KBM-7 (cell line): ENCODE data around the gene CEP192.

Experiments used
- DNase-seq: peaks from one replicate; pipeline ENCODE4 v3.0.0-alpha.2; 2015
- in situ Hi-C: fragments of 300-500 bp; cut with MboI; formaldehyde crosslinking; loops from 2 replicates; pipeline ENCODE4 v1.14.3; 2020; ENCODE audit warnings: low sequenced_read_pairs, low pct_unique_long_range_greater_than_20kb, mixed read lengths

CEP192 gene

DNA sequence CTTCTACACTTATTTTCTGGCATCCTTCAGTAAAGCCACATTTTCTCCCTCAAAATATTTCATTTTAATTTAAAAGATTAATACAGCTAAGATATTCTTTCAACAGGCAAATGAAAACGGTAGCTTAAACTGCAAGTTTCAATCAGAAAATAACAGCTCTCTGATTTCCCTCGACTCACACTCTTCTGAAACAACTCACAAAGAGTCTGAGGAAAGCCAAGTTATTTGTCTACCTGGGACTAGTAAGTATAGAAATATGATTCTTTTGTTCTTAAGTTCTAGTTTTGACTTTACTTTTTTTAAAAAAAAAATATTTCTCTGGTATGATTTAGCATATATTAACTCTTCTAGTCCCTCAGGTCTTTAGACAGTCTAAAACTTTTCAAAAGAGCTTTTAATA, 27.2 kb downstream of the CEP192 start:
- DNase-seq, result no peak
- in situ Hi-C loops, result no loop called here

DNA sequence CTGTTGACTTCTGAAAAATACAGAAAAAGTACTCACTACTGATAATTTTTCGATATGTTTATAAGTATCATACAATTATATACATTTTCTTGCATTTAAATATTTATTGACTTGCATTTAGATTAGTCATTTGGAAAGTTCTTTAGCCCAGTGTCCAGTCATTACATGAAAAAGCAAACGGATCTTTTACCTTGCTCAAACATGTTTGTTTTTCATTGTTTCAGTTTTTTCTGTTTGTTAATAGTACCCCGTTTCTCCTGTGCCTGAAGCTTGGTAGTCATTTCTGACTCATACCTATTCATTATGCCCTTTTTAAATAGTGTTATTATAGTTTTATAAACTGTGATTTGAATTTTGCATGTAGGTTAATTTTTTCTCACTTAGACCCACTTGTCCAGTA, 28.1 kb downstream of the CEP192 start:
- in situ Hi-C loops, result no loop called here

DNA sequence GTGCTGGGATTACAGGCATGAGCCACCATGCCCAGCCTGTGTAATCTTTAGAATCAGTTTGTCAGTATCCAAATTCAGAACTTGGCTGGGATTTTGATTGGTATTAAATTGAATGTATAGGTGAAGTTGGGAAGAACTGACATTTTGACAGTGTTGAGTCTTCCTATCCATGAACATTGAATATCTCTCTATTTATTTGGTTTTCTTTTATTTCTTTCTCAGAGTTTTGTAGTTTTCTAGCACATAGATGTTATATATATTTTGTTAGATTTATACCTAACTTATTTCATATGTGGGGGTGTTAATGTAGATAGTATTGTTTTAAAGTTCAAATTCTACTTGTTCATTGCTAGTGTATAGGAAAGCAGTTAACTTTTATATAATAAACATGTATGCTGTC, 31.5 kb downstream of the CEP192 start:
- no peak for DNase-seq
- in situ Hi-C loops, result no loop called here

More for the DNA sequence above, 28.1 kb downstream of the CEP192 start:
- DNase-seq, result no peak

DNA sequence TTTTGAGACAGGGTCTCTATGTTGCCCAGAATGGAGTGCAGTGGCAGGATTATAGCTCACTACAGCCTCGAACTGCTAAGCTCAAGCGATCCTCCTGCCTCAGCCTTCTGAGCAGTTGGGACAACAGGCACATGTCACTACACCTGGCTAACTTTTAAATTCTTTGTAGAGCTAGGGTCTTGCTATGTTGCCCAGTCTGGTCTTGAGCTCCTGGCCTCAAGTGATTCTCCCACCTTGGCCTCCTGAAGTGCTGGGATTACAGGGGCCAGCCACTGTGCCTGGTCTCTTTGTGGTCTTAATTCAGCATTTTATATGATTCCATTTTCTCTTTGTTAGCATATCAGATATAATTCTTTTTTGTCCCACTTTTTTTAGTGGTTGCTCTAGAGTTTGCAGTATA, 34.1 kb downstream of the CEP192 start:
- no peak for DNase-seq
- in situ Hi-C loops, result no loop called here

DNA sequence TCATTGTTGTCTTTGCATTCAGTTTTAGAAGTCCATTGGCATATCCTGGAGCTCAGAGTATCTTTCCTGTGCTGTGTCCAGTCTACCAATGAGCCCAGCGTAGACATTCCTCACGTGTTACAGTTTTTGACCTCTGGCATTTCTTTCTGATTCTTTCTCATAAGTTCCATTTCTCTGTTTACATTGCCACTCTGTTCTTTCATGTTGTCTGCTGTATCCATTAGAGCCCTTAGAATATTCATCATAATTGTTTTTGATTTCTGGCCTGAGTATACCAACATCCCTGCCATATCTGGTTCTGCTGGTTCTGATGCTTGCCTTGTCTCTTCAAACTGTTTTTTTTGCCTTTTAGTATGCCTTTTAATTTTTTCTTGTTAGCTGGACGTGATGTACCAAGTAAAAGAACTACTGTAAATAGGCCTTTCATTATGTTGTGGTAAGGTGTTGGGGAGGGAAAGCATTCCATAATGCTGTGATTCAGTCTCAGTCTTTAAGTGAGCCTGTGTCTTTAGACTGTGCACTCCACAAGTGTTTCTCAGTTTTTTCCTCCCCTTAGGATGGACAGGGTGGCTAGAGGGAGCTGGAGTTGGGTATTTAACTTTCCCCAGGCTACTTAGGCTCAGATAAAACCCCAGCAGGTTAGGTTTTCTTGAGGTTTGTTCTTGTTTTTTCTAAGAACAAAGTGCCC, 35.6 kb downstream of the CEP192 start:
- in situ Hi-C loops, result no loop called here
- no peak for DNase-seq

DNA sequence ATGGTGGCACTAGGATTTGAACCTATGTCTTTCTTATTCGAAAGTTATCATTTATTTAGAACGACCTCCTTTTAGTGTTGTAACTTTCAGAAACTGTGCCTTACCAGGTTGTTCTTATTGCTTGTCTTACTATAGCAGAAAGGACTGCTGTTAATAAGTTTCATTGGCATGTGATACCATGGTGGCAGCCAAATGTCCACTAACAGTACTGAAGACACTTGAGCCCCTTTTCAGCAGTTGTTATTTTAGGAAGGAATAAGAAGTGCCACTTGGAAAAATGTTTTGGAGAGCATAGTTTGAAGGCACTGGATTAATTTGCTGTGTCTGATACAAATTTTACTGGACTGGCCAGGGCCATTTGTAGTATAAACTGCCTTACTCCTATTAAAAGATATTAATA, 37.7 kb downstream of the CEP192 start:
- in situ Hi-C loops, result no loop called here
- DNase-seq, result no peak

DNA sequence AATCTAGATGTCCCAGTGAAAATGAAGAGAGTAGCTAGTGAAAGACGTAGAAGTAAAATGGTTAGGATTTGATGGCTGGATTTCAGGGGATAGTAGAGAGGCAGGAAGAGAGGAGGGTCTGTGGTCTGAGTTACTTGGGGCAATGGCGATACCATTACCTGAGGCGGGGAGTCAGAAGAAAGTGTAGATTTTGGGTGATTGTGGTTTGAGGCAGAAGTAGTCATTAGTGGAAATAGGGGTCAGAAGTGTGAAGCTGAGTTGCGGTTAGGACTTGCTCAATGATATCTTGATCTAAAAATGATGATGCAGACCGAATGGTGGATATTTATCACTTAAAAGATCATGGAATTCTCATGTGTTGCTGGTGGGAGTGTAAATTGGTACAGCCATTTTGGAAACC, 41.0 kb downstream of the CEP192 start:
- in situ Hi-C loops, result no loop called here
- DNase-seq, result no peak

DNA sequence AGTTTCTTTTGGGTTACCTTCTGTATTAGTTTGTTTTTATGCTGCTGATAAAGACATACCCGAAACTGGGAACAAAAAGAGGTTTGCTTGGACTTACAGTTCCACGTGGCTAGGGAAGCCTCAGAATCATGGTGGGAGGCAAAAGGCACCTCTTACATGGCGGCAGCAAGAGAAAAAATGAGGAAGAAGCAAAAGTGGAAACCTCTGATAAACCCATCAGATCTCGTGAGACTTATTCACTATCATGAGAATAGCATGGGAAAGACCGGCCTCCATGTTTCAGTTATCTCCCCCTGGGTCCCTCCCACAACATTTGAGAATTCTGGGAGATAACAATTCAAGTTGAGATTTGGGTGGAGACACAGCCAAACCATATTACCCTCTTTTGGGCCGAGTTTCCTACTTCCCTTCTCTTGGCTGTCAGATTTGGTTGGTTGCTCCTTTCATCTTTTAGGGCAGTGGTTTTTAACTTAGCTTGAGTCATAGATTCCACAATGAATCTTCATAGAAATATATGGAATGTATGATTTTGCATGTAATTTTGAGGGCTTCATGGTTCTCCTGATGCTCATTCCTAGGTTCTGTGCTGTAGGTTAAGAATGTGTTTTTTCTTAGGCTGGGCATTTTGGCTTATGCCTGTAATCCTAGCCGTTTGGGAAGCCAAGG, 44.2 kb downstream of the CEP192 start:
- in situ Hi-C loops, result no loop called here
- no peak for DNase-seq

DNA sequence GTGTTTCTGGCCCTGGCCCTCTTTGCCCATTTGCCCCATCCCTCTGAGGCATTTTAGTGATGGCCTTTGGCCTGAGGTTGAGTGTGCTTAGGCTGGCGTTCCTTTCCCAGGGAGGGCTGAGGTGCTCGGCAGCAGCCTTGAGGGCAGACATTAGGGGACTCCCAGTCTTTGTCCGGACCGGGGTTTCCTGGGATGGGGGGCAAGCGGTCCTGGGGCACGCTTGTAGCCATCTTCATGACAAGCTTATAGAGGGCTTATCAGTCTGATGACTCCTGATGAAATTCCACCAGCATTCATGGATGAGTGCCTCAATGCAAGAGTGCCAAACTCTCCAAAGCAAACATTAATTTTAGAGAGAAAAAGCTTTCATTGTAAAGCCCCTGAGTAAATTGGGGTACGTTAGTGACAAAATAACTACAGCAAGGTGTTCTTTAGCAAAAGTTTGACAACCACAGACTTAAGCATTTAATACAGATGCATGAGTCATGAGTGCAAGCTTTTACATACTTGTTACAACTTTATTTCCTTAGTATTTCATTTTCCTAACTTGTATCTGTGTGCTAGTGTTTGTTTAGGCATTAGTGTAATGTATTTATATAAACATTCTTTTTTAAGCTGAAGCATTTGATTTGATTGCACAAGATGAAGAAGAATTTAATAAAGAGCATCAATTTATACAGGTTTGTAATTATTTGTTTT, 45.6 kb downstream of the CEP192 start:
- in situ Hi-C loops, result no loop called here
- no peak for DNase-seq

DNA sequence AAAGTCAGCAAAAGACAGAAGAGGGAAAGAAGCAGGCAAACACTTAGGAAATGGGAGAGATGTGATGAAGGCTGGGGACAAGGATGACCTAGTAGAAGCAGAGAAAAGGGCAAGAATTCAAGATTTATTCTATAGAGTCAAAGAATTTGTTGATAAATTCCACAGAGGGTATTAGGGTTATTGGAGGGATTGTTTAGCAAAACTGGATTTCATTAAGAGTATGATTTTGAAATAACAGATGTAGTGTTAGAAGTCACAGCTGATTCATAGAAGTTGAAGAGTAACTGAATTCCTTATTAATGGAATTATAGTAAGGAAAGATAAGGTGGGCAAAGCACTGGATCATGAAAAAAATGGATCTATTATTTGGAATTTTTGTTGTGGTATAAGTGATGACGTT, 48.6 kb downstream of the CEP192 start:
- in situ Hi-C loops, result no loop called here
- no peak for DNase-seq

DNA sequence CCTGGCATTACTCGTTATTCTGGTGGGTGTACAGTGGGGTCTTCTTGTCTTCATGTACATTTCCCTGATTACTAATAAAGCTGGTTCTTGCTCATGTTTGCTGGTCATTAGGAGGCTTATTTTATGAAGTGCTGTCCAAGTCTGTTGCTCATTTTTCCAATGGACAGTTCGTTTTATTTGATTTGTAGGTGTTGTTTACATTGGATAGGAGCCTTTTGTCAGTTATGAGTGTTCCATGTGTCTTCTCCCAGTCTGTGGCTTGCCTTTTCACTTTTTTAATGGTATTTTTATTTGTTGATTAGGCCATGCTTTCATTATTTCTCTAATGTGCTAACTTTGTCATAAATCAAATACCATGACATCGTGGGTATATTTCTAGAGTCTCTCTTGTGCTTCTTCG, 51.9 kb downstream of the CEP192 start:
- no peak for DNase-seq
- in situ Hi-C loops, result no loop called here

DNA sequence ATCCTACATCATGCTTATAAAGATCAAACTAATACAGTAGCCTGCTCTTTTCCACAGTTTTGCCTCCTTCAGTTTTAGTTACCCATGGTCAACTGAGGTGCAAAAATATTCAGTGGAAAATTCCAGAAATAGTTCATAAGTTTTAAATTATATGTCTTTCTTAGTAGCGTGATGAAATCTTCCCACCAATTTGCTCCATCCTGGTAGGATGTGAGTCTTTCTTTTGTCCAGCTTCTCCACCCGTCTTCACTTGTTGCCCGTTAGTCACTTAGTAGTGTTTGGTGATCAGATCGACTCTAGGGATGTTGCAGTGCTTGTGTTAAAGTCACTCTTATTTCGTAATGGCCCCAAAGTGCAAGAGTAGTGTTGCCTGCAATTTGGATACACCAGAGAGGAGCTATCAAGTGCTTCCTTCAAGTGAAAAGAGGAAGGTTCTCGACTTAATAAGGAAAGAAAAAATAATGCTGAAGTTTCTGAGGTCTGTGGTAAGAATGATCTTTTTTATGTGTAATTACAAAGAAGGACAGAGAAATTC, 57.0 kb downstream of the CEP192 start:
- DNase-seq, result peak; percentile 14
- in situ Hi-C loops, result no loop called here

DNA sequence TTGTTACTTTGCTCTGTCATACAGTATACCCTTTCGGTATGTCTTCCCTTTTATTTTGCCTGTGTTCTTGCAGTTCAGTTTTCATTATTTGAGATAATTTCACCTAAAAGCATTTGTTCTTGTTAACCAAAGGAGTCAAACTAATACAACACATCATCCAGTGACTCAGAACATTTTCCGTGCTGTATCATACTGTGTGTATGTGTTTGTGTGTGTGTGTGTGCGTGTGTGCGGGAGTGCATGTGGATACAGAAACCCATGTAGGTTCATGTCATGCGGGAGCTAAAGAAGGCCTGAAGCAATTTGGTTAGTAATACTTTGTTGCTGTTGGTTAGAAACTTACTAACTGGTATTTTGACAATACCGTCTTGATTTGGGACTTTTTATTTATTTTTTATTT, 60.0 kb downstream of the CEP192 start:
- in situ Hi-C loops, result no loop called here
- no peak for DNase-seq

DNA sequence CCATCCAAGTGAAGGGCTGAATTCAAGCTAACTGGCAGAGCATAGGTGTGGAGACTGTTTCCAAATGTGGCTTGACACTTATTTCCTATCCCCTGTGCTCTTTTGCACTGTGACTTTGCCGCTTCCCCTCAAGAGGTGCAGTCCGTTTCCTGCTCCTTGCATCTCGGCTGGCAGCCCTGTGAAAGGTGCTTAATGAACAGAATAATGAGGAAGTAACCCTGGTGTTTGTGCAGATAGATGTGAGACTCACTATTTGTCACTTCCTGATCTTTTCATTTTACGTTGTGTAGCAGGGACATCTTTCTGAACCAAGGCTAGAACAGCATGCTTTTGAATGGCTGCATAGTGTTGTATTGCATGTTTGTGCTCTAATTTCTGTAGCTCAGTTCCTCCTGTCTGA, 60.8 kb downstream of the CEP192 start:
- in situ Hi-C loops, result no loop called here
- DNase-seq, result peak; percentile 77

DNA sequence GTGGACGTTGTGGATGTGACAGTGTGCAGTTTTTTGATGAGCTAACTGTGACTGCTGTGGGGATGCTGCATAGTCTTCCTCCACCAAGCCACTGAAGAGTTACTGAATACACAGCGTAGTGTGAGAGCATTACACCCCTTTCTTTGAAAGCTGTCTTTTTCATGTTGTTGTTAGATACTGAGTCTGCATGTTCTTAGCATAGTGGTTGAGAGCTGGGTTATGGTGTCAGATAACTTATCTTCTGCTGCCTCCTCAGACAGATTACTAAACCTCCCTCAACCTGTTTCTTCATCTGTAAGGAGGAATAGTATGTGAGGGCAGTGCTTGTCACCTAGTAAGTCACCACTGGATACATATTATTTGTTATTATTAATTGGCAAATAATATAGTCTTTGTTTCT, 63.2 kb downstream of the CEP192 start:
- no peak for DNase-seq
- in situ Hi-C loops, result no loop called here

DNA sequence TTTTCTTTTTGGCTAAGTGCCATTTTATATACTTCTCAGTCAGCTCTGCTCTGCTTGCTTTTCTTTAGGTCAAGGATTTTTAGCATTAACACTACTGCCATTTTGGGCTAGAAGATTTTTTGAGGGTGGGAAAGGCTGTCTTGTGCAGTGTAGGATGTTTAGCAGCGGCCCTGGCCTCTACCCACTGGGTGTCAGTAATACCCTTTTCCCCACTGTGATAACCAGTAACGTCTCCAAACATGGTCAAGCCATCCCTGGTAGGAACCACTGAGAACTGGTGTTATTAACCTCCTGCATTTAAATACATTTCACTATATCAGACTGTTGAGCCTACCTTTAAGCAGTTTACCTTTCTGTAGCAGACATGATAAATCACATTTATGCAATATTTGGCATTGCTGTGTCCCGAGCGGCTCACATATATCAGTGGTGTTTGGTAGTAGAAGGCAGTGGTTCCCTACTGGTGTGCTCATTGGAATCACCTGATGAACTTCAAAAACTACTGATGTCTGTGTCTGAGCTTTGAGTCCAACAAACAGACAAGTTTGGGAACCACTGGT, 70.5 kb downstream of the CEP192 start:
- no peak for DNase-seq
- in situ Hi-C loops, result no loop called here

DNA sequence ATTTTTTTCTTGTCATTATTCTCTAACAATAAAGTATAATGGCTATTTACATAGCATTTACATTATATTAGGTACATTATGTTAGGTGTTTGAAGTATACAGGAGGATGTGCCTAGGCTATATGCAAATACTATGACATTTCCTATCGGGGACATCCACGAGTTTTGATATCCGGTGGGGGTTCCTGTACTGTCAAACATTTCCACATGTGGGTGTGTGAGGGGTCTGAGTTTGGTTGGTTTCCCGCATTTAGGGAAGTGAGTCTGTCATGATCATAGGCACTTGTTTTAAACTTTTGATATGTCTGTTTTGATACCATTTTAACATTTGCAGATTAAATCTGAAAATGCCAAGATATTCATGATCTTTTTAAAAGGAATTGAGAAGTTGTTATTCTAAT, 76.0 kb downstream of the CEP192 start:
- in situ Hi-C loops, result no loop called here
- peak; percentile 48 for DNase-seq

DNA sequence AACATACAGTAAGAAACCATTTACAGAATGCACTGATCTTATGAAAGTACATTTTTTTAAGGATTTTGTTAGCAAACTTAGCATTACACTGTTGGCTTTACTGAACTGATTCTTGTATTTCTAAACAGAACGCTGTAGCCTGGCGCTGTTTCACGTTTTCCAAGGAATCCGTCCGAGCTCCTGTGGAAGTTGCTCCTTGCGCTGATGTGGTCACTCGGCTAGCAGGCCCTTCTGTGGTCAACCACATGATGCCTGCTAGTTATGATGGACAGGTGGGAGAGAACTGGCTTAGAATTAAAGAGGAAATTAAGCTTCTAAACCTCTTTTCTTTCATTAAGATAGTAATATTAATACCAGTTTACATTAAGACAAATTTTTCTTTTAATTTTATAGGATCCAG, 76.8 kb downstream of the CEP192 start:
- no peak for DNase-seq
- in situ Hi-C loops, result no loop called here

DNA sequence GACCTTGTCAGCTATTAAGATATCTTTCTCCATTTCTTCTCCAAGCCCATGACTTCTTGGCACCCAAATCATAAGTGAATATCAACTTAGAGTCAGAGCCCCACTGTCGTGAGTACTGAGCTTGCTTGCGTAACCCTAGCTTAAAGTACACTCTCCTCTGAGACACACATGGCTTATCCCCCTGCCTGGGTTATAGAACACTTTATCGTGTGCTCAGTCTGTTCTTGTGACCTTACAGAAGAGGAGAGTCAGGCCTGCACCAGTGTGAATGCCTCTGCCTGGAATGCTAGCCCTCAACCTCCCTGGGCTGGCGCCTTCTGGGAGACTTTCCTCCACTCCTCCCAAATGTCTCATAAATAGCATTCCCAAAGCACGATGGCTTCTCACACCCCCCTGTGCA, 79.3 kb downstream of the CEP192 start:
- no peak for DNase-seq
- in situ Hi-C loops, result no loop called here

DNA sequence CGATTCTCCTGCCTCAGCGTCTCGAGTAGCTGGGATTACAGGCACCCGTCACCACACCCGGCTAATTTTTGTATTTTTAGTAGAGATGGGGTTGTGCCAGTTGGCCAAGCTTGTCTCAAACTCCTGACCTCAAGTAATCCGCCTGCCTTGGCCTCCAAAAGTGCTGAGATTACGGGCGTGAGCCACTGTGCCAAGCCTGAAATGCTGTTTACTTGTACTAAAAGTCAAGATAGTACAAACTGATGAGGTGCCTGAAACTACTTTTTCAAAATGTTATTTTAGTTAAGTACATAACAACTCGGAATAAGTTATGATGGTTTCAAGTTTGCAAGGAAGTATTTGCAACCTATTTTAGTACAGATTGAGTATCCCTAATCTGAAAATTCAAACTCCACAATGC, 85.7 kb downstream of the CEP192 start:
- in situ Hi-C loops, result no loop called here
- no peak for DNase-seq
